Activated CD8-positive, alpha-beta T cell treated with anti-CD3 and anti-CD28 coated beads for 36 hours (primary cell): ENCODE data around the gene SERPINA1. TPM values are rescaled to one million over a fixed set of nuclear protein-coding genes. Genes with fewer than 3 reads are reported as not detected.
A peak's percentile ranks its signal among the peaks of the same experiment; 100 is the strongest.

ENCODE experiments used
- ATAC-seq: fragments of 200-7000 bp; cut with Tn5 transposase; one replicate; pipeline ENCODE4 v1.10.0; 2021; ENCODE audit warnings: mild to moderate bottlenecking, moderate library complexity
- CTCF ChIA-PET: fragments of 350-600 bp; sonication (Branson Sonifier 250); formaldehyde crosslinking; loops from one replicate; lab custom pipeline; 2021; ENCODE audit warnings: antibody characterized with exemption; lab: Charles Lee
- POLR2A ChIA-PET: fragments of 350-600 bp; sonication (Branson Sonifier 250); formaldehyde crosslinking; loops from one replicate; lab custom pipeline; 2021; ENCODE audit warnings: antibody characterized with exemption; lab: Charles Lee
- DNase-seq: peaks from one replicate; pipeline ENCODE4 v3.0.0-alpha.2; 2020
- H3K27ac Mint-ChIP-seq: one replicate; pipeline ENCODE4 v1.8.0; 2021; ENCODE audit warnings: mild to moderate bottlenecking, mixed read lengths
- H3K27me3 Mint-ChIP-seq: one replicate; pipeline ENCODE4 v1.8.0; 2021; ENCODE audit warnings: mixed read lengths
- H3K36me3 Mint-ChIP-seq: one replicate; pipeline ENCODE4 v1.8.0; 2021; ENCODE audit warnings: low read depth, mixed read lengths
- H3K4me1 Mint-ChIP-seq: one replicate; pipeline ENCODE4 v1.8.0; 2021; ENCODE audit warnings: low read depth, mixed read lengths
- H3K4me3 Mint-ChIP-seq: one replicate; pipeline ENCODE4 v1.8.0; 2021; ENCODE audit warnings: mild to moderate bottlenecking, moderate library complexity, mixed read lengths
- H3K9me3 Mint-ChIP-seq: one replicate; pipeline ENCODE4 v1.8.0; 2021; ENCODE audit warnings: mixed read lengths
- intact Hi-C: fragments of 100-400 bp; cut with micrococcal nuclease; formaldehyde crosslinking; loops from one replicate; pipeline ENCODE4 v1.10.0; 2022
- total RNA-seq, 2 experiments: library from RNA; stranded (reverse); gene quantifications; one replicate each; pipeline ENCODE4 v1.2.3, GENCODE V29; 2021
- TF ChIP-seq, protein P1 (sequence below): fragments of 200-600 bp; IDR thresholded peaks from one replicate; pipeline ENCODE4 v1.8.0; 2022; ENCODE audit warnings: antibody characterized with exemption, mild to moderate bottlenecking

SERPINA1 gene
- total RNA-seq, 2 experiments from 2014 or later, result 1.0 to 1.9 TPM

DNA sequence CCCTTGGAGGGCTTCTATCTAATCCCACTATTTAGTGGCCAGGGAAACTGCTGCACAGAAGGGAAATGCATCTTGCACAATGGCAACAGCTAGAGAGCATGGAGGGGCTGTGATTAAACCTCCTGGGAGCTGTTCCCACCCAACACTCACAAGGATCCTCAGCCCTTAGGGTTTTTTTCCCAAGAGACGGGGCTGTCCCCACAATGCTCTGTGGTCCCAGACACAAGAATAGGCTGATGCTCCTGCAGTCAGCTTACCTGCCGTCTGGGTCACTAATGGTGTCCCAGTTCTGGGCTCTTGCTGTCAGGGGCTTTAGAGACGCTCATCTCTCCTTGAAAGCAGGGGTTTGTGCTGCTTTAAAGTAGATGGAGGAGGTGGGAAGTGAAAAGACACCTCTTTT, 4.6 kb downstream of the SERPINA1 start:
- TF ChIP-seq, protein P1, sequence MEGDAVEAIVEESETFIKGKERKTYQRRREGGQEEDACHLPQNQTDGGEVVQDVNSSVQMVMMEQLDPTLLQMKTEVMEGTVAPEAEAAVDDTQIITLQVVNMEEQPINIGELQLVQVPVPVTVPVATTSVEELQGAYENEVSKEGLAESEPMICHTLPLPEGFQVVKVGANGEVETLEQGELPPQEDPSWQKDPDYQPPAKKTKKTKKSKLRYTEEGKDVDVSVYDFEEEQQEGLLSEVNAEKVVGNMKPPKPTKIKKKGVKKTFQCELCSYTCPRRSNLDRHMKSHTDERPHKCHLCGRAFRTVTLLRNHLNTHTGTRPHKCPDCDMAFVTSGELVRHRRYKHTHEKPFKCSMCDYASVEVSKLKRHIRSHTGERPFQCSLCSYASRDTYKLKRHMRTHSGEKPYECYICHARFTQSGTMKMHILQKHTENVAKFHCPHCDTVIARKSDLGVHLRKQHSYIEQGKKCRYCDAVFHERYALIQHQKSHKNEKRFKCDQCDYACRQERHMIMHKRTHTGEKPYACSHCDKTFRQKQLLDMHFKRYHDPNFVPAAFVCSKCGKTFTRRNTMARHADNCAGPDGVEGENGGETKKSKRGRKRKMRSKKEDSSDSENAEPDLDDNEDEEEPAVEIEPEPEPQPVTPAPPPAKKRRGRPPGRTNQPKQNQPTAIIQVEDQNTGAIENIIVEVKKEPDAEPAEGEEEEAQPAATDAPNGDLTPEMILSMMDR, result no peak
- no peaks in the 10 kb centered on the region for H3K27me3 Mint-ChIP-seq
- H3K4me3 Mint-ChIP-seq, result no peak overlapping the region
- intact Hi-C loops, result no loop called here
- no peak overlapping the region for H3K27ac Mint-ChIP-seq
- ChIA-PET POLR2A (no interaction called here), CTCF (no interaction called here)
- ATAC-seq, result no peak
- no peaks in the 10 kb centered on the region for H3K36me3 Mint-ChIP-seq
- peaks cover 3% of the 10 kb centered on the region for H3K4me1 Mint-ChIP-seq
- no peak for DNase-seq
- no peaks in the 10 kb centered on the region for H3K9me3 Mint-ChIP-seq

DNA sequence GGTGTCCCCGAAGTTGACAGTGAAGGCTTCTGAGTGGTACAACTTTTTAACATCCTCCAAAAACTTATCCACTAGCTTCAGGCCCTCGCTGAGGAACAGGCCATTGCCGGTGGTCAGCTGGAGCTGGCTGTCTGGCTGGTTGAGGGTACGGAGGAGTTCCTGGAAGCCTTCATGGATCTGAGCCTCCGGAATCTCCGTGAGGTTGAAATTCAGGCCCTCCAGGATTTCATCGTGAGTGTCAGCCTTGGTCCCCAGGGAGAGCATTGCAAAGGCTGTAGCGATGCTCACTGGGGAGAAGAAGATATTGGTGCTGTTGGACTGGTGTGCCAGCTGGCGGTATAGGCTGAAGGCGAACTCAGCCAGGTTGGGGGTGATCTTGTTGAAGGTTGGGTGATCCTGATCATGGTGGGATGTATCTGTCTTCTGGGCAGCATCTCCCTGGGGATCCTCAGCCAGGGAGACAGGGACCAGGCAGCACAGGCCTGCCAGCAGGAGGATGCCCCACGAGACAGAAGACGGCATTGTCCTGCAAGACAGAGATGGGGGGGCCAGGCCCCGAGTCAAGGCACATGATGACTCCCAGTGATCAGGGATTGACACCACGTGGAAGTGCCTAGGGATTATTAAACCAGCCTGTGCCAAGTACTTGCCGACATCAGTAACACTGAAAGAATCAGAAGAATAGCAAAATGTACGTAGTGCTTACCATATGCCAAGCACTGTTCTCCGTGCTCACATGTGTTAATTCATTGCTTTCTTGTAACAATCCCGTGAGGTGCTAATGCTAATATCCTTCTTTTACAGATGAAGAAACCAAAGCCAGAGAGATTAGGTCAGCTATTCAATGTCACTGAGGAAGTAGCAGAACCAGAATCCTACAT, 5.4 kb downstream of the SERPINA1 start:
- DNase-seq, result no peak
- intact Hi-C loops, result no loop called here
- ATAC-seq, result no peak
- ChIA-PET CTCF (no interaction called here), POLR2A (no interaction called here)
- Mint-ChIP-seq H3K4me1 (peaks cover 3% of the 10 kb centered on the region), H3K9me3 (no peaks in the 10 kb centered on the region), H3K4me3 (no peak overlapping the region), H3K27me3 (no peaks in the 10 kb centered on the region), H3K27ac (no peak overlapping the region), H3K36me3 (no peaks in the 10 kb centered on the region)
- TF ChIP-seq, protein P1, result no peak

DNA sequence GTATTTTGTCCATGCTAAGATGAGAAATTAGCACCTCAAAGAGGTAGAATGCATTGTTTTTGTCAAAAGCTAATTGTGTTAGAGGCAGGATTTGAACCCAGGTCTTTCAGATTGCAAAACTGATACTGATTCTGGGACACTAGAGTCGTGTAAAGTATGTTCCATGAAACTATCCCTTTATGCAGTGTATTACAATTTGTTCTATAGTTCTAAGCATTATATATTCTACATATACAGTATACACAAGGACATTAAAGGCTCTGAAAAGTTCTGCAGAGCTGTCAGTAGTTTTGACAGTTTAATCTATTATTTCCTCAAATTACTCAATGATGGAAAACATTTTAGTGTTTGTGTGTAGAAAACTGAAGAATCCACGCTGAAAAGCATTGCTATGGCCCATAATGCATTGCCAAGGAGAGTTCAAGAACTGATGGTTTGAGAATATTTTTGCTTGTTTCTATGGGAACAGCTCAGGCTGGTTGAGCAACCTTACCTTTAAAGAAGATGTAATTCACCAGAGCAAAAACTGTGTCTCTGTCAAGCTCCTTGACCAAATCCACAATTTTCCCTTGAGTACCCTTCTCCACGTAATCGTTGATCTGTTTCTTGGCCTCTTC, 6.2 kb downstream of the SERPINA1 start:
- DNase-seq (no peak), ATAC-seq (no peak)
- H3K4me1 Mint-ChIP-seq, result peaks cover 3% of the 10 kb centered on the region
- no peaks in the 10 kb centered on the region for H3K36me3 Mint-ChIP-seq
- POLR2A ChIA-PET, result no interaction called here
- CTCF ChIA-PET, result no interaction called here
- TF ChIP-seq, protein P1, result no peak
- H3K27me3 Mint-ChIP-seq, result no peaks in the 10 kb centered on the region
- H3K27ac Mint-ChIP-seq, result no peak overlapping the region
- no peaks in the 10 kb centered on the region for H3K9me3 Mint-ChIP-seq
- H3K4me3 Mint-ChIP-seq, result no peak overlapping the region
- intact Hi-C loops, result no loop called here

DNA sequence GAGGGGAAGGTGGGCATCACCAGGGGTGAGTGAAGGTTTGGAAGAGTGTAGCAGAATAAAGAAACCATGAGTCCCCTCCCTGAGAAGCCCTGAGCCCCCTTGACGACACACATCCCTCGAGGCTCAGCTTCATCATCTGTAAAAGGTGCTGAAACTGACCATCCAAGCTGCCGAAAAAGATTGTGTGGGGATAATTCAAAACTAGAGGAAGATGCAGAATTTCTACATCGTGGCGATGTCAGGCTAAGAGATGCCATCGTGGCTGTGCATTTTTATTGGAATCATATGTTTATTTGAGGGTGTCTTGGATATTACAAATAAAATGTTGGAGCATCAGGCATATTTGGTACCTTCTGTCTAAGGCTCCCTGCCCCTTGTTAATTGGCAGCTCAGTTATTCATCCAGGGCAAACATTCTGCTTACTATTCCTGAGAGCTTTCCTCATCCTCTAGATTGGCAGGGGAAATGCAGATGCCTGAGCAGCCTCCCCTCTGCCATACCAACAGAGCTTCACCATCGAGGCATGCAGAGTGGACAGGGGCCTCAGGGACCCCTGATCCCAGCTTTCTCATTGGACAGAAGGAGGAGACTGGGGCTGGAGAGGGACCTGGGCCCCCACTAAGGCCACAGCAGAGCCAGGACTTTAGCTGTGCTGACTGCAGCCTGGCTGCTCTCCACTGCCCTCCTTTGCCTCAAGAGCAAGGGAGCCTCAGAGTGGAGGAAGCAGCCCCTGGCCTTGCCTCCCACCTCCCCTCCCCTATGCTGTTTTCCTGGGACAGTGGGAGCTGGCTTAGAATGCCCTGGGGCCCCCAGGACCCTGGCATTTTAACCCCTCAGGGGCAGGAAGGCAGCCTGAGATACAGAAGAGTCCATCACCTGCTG, 7.0 kb downstream of the SERPINA1 start:
- CTCF ChIA-PET, result no interaction called here
- POLR2A ChIA-PET, result no interaction called here
- H3K4me1 Mint-ChIP-seq, result peaks cover 3% of the 10 kb centered on the region
- DNase-seq, result no peak
- intact Hi-C loops, result no loop called here
- TF ChIP-seq, protein P1, result no peak
- H3K27ac Mint-ChIP-seq, result peak overlapping the region; percentile 81
- H3K4me3 Mint-ChIP-seq, result no peak overlapping the region
- peaks cover 2% of the 10 kb centered on the region for H3K27me3 Mint-ChIP-seq
- ATAC-seq, result no peak
- H3K9me3 Mint-ChIP-seq, result no peaks in the 10 kb centered on the region
- H3K36me3 Mint-ChIP-seq, result no peaks in the 10 kb centered on the region
